NCI-H1417 treated with DMSO at 0.1 percent for 48 hours (cell line): ENCODE measurements around the gene P3H2.

Experiments
- DNase-seq: peaks from one replicate; lab custom pipeline; 2025; lab: John Stamatoyannopoulos, UW

Gene P3H2

DNA sequence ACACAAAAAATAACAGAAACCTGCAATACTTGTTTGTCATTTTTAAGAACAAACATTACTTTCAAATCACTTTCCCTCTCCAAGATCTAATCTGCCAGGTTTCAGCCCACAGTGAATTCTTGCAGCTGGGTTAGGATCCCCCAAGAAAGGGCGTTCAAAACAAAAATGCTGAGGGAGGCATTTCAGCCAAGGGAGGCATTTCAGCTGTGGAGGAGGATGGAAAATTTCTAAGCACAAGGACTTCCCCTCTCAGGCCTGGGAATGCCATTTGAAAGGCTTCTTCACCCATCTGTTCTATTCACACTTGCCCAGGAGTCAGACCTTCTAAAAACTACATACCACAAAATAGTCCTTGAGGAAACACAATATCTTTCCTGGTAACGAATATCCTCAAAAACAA is 69.1 kb downstream of the P3H2 start:
- no peak for DNase-seq

DNA sequence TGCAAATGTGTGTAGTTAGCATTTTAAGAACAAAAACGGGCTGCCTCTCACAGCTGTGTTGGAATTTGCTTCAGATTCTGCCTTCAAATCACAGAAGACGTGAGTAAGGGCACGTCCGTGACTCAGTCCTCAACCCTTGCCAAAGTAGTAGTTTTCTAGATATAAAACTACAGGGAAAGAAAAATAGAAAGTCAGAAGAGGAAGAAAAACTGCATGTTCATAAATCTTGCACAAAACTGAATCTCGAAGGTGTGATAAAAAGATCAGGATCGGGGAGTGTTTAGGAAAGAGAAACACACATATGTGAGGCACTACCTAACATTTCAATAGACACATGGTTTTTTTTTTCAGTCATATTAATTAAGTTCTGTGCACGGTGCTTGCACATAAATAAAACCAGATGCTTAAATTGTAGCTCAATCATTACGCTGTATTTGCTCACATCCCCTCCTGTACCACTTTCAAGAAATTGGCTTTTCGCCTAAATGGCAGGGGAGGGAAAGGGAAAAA is 71.7 kb downstream of the P3H2 start:
- no peak for DNase-seq

DNA sequence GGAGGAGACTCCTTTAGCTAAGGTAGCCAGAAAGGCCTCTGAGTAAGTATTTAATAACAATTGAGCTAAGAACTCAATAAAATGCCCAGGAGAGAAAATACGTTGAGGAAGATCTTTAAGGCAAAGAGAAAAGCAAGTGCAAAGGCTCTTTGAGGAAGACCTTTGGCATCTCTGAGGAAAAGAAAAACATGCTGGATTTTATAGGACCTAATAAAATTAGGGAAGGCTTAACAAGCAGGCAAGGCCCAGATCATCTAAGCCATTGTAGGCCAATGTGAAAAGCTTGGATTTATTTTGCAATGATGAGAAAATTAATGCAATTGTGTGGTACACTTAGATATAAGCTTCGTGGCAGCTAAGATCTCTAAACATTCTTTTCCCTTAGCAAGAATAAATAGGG is 75.7 kb downstream of the P3H2 start:
- DNase-seq: no peak

DNA sequence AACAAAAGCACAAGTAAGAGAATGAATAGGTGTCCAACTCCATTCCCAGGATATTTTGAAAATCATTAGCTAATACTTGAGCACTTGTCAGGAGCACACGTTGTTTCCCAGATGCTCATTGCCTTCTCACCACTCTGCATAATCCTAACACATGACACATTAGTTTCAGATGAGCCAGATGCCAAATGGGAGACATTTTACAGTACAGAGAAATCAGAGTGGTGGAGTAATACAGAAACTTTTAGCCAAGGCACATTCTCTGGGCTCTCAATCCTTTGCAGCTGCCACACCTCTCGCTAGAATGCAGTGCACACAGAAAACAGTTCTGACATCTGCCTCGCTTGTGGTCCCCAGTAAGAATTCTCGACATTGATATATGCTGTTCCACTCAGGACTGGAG is 76.6 kb downstream of the P3H2 start:
- DNase-seq: no peak

DNA sequence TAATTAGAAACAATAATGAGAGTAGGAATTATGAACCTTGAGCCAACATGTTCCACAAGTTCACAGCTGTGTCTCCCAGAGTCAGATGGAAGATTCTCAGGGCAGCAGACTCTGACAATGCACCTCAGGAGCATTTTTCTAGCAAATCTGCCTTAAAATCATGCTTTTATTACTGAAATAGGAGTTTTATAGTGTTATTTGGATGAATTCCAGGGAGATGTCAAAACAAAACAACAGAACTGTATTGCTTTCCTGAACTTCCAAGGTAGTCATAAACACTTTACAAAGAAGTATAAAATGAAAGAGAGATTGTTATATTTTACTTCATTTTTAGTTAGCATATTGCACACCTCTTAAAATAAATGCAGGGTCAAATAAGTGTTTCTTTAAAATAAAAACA is 77.0 kb downstream of the P3H2 start:
- DNase-seq: no peak

GRCh38 chr3:190042558-190042957 is 78.1 kb downstream of the P3H2 start:
- DNase-seq: no peak

- DNase-seq: no peak
Observed at GRCh38 chr3:190041333-190042041, 79.2 kb downstream of the P3H2 start.

DNA sequence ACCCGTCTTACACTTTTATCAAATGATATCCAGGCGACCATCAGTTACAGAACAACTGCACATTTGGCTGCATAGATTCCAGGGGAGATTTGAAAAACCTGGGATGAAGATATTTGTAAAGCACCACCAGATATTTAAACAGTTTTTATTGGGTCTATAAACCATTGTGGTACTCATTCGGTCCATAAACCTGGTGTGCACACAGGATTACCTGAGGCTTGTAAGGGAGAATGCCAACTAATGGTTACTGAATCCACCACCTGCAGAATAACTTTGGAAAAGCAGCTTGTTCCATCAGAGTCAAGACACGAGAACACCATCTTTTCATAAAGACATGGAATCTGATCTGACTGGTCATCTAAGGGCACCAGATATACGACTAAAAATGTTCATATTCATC is 80.6 kb downstream of the P3H2 start:
- no peak for DNase-seq

DNA sequence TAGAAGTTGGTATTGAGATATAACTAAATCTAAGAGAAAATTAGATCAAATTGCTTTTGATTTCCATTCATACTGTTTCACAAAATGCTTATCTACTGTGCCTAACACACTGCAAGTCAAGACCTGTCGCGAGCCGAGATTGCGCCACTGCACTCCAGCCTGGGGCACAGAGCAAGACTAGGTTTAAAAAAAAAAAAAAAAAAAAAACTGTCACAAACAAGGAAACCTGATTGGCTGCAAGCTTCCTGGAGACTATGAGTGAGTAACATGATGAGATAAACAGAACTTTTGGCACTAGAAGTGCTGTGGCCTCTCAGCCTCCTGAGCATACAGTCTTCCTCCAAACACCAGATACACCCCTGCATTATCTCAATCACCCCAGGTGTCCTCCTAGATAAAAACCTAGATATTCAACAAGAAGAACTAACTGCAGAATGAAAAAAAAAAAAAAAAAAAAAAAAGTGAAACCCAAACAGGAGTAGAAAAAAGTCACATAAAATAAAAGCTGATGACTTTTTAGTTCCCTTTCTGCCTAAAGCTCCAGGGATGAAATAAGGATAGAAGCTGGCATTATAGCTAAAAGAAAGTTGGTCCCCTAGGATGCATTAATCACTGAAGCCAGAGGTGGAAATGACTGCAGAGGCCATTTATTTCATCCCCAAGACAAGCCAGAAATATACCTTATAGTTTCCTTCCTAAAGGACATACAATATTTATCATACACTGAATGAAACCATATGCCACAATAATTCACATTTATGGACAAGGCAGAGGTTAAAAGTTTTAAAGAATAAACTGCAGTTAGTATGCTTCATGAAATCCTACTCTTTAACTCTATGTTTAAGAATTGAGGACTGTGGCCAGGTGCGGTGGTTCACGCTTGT is 82.4 kb downstream of the P3H2 start:
- no peak for DNase-seq

DNA sequence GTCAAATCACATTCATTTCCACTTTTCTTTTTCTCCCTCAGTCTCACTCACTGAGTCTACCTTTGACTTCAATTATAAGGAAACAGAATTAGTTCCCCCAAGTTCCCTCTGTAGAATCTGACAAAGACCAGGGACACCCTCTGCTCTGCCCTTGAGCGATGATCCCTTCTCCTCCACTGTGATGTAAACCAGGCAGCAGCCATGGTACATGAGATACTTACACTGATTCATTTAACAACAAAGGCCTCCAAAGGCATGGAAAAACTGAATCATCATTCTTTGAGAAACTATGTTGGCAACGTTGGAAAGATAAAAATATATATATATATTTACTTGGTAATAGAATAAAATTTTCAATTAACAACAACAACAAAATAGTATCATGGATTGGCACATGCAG is 84.1 kb downstream of the P3H2 start:
- DNase-seq: no peak

DNA sequence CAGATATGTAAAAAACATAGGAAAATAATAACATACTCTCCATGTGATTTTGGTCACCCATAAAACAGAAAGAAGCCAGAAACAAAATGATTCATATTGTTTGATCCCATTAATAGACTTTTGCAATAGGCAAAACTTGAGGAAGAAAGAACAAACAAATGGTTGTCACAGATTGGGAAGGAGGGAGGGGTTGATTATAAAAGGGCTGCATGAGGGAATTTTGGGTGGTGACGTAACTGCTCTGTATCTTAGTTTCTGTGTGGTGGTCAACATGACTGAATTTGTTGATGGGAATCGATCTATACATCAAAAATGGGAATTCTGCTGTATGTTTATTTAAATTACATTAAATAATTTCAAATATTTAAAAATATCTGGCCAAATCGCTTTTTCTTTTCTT is 86.3 kb downstream of the P3H2 start:
- no peak for DNase-seq

DNA sequence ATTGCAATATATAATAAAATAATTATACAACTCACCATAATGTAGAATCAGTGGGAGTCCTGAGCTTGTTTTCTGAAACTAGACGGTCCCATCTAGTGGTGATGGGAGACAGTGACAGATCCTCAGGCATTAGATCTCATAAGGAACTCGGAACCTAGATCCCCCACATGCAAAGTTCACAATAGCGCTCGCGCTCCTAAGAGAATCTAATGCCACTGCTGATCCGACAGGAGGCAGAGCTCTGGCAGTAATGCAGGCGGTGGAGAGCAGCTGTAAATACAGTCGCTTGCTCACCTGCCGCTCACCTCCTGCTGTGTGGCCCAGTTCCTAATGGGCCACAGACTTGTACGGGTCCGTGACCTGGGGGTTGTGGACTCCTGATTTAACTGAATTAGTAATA is 87.8 kb downstream of the P3H2 start:
- no peak for DNase-seq

DNA sequence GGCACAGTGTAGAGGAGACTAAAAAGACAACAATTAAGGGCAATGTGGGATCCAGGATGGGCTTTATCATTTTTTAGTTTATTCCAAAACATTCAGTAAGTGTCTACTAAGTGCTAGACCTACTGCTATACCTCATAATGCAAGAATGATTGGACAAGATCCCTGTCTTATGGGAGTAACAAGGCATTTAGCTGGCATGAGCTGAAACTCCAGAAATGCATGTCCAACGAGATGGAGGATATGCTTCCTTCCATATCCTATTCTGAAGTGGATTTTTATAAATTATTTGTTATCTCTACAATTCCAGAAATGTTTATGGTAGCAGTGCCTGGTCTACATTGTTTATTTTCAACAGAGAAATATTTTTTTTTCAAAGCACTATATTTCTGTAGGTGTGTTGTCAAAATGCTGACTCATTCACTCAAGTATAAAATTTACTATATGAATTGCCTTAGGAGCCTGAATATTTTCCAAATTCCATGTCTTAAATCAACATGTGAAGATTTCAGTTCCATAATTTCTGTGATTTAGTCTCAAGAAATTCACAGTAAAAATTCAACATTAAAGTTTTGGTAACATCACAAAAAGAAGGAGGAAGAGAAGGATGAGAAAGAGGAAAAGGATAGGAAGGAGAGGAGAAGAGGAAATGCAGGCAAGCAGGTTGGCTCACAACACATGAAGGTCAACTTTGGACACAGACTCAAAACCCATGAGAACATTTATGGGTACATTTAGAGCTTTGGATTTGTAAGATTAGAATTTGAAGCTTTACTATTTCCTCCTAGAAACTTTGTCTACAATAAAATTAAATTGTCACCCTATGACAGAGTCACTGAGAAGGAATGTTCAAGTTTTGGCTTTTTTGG is 88.6 kb downstream of the P3H2 start:
- DNase-seq: no peak

DNA sequence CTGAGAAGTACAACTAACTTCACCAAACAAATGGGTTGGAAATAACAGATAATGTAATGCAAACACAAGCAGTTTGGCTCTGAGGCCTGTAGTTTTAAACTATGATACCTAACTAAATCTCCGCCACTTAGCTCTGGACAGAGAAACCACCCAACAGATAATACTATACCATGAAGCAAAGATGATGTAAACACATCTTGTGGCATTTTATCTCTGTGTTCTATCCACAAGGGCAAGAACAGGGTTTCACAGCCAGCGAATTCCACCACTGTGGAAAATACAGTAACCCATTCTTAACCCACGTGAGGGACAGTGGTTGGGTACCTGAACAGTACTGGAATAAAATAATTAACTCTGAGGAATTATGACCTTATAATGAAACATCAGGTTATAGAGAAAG is 93.6 kb downstream of the P3H2 start:
- DNase-seq: no peak

- DNase-seq: no peak
Observed at GRCh38 chr3:190026154-190026553, 94.5 kb downstream of the P3H2 start.

DNA sequence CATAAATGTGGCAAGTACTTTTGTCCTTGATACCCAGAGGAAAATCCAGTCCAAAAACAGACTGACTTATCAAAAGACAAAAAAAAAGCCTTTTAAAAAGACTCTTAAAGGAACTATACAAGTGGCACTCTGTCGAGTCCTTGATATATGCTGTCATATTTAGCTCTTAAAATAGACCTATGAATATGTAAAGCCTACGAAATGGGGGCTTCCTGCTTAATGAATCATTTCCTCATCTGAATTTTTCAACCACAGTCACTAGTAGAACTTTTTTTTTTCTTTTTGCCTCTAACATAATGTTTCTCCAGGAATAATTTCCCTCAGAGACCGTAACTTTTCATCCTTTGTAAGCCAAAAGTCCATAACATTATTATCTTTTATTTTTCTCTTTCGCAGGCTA is 95.8 kb downstream of the P3H2 start:
- no peak for DNase-seq

DNA sequence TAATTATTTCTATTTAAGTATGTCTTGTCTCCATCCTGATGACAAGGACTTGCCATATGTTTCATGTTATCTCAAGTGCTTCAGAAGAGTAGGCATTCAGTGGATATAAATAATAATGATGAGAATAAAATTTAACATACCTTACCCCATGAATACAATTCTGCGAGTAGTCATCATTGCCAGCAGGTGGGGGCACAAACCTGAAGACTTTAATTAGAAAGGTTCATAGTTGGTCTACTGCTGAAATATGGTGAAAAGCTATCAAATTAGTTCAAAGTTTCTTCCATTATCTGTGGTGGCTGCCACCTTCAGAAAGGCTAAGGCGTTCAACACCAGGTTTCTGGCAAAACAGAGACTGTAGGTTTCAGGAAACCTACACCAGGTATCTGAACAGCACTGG is 100.9 kb downstream of the P3H2 start:
- DNase-seq: no peak

GRCh38 chr3:190019006-190019405 is 101.7 kb downstream of the P3H2 start:
- no peak for DNase-seq

DNA sequence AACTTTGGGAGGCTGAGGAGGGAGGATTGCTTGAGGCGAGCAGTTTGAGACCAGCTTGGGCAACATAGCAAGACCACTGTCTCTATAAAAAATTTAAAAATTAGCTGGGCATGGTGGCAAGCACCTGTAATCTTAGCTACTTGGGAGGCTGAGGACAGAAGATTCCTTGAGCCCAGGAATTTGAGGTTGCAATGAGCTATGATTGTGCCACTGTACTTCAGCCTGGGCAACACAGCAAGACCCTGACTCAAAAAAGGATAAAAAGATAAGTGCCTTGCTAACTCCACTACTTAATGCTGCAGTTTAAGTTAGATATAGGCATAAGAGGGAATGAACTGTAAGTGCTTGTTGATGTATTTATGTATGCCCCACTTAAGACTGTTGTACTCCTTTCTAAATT is 102.2 kb downstream of the P3H2 start:
- no peak for DNase-seq

DNA sequence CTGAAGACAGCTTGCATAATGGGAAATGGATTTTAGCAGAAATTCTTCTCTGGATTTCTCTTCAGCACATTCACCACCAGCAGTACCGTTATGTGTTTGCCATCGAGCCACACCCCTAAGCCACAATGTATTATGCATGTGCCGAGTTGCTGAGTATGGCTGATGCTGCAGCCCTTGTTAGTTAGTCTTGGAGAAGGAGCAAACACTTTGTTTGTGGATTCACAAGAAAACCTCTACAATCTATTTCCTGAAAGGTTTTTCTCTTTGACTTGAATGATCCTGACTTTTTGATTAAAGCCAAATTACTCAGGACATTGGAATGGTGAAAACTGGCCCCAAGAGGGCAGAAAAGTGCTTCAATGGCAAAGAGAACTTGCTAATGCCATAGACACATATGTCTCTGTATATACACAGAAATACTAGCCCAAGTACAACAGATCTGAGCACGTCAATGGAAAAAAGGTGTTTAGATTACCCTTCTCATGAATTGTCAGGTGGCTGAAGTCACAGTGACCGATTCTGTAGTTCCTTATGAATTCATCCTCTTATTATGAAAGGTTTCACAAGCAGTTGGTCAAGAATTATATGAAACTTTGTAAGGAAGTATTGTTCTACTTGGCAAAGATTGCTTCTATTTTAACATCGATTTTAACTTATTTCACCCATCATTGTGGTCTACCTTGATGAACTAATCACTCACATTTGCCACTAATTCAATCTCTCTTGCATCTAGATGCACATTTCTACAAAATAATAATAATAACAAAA is 103.0 kb downstream of the P3H2 start:
- DNase-seq: no peak

DNA sequence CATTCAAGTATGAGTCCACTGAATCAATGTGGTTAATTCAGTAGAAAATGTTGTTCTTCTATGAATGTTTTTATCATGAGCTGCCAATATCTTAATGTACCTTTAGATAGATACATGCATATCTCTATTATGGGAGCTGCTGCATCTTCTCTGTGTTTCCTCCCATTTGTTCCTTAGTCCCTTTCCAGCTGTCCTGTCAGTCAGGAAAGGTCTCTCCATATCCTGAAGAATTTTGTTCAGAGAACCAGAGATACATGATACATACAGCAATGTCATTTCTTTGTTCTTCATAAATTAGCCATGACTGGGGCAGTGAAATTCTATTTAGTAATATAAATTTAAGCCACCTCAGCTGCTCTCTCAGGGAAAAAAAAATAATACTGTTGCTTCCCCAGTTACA is 103.7 kb downstream of the P3H2 start:
- DNase-seq: no peak

GRCh38 chr3:190014940-190015339 is 105.8 kb downstream of the P3H2 start:
- DNase-seq: no peak
